HG02610 (cell line): Measurements from ENCODE around the gene MEIKIN.
"Not testable (repeated sequence)": the region's sequence is repeated elsewhere in the genome, so short reads cannot be mapped to it uniquely, and the experiment has no call there.

Experiments used
- ATAC-seq: cut with Tn5 transposase; IDR thresholded peaks from one replicate; pipeline ENCODE4 v1.9.1; 2021; ENCODE audit warnings: mild to moderate bottlenecking, moderate library complexity; ENCODE audit not compliant: unreplicated experiment

Gene MEIKIN

DNA sequence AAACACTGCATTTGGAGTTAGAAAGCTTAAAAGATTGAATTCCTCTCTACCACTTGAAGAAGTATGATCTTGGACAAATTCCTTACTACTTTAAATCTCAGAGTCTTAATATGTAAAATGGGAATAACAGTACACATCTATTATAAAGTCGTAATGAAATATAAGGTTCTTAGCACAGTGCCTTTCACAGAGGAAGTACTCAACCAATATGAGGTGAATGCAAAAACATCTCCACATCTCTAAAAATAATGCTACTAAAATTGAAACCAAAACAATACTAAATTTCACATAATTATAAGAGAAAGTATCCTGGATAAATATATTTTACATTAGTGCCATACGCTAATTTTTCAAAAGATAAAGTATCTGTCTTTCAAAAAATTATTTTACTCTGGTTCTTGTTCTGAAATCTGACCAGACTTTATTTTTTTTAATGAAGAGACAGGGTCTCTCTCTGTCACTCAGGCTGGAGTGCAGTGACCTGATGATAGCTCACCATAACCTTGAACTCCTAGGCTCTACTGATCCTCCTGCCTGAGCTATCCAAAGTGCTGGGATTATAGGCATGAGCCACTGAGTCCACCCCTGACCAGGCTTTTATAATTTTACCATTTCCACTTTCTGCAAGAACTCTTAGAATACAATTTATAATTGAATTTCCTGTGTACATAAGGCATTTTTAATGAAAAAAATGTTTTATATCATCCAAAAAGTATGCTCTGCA is 127.3 kb downstream of the MEIKIN start:
- ATAC-seq, result no peak

DNA sequence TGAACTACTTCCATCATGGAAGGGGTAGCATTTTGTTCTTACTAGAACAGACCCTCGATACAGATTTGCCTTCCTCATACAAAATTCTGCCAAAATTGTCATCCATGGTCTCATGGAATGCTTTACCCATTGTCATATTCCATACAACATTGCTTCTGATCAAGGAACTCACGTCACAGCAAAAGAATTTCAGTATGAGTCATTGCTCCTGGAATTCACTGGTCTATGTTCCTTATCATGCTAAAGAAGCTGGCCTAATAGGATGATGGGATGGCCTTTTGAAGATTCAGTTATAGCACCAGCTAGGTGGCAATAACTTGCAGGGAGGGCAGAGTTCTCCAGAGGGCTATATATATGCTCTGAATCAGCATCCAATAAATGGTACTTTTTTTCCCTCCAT is 130.5 kb downstream of the MEIKIN start:
- no peak for ATAC-seq

DNA sequence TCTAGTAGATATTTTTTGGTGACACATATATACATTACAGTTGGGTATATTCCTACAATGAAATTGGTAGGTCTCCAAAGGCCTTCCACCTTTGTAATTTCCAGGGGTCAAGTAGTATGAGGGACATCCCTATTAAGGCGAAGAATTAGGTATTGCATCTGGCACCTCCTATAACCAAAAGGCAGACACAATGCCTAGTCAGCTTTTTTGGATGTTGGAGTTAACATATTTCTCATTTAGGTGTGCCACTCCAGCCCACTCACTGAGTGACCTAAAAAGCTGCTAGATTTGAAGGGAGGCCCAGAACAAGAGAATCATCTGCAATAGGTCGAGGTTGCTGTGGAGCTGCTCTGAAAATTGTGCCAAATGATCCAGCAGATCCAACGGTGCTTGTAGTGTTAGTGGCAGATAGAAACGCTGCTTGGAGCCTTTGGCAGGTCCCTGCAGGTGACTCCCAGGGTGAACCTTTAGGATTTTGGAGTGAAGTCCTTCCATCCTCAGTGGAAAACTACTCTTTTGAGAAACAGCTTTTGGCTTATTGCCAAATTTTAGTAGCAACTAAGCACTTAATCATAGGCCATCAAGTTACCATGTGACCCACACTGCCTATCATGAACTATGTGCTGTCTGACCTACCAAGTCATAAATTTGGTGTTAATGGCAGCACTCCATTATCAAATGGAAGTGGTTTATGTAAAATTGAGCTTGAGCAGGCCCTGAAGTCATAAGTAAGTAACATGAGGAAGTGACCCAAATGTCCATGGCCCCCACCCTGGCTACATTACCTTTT is 132.9 kb downstream of the MEIKIN start:
- no peak for ATAC-seq

DNA sequence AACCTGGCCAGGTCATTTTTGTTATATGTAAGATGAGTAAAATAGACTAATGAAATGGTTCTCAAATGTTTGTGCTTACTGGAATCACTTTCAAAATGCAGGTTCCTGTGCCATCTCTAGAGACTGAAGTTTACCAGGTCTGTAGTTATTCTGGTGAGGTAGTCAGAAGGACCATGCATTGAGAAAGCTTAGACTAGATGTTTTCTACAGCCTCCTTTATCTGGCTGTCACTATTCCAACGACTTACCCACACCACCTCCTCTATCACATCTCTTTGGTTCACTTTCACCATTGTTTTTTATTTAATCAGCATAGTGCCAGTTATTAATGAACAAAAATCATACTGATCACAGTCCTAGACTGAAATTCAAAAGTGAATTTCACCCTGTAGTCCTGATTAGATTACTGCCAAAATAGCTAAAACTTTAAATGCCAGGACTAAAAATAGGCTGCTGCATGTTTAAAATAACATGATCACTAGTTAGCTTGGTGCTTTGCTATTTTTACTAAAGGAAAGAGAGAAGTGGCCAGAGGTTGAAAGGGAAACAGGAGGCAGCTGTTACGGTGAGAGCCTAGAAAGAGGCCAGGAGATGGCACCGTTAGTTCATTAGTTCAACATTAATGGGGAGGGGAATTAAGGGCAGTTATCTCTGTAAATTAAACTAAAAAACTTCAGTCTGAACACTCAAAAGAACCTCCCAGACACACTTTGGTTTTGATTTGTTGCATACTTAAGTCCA is 134.8 kb downstream of the MEIKIN start:
- peak; percentile 49 for ATAC-seq

DNA sequence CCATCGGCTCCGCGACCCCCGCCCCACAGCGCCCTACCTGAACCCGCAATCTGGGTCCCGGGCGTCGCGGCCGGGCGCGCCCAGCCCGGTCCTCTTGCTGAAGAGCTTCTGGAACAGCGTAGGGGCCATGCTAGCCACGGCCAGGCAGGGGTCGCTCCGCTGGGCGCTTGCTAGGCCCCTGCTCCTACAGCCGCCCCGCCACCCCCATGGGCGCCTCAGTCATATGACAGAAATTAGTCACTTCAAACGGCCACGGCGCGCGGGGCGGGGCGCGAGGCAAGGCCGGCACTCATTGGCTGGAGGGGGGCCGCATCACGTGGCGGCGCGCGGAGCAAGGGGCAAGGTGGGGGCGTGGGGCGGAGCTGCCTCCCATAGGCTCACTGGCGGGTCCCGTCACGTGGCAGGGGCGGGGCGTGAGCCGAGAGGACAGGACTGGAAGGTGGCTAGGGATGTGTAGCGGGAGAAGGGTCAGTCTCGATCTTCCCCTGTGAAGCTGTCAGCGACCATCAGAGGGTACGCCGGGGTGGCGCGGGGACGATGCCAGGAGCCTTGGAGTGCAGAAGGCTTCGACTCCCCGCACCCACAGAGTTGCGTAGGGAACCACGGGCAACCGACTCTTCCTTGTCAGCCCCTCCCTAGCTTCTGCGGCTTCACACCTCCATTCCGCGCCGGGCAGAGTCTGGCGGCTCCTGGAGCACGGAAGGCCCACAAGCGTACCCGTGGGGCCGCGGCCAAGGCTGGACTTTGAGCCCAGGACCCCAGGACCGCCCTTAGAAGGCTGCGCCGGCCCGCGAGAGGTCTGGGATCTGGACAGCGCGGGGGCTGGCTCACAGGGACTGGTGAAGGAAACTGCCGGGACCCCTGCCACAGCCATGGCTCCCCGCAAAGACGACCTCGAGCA is 148.4 kb downstream of the MEIKIN start, which contains the start of gene FNIP1:
Gene FNIP1, minus strand, starts transcription at position 225 of the 901 bp plus-strand sequence. Its CDS starts 96 bp downstream, at position 129.
- ATAC-seq, result peak; percentile 95

DNA sequence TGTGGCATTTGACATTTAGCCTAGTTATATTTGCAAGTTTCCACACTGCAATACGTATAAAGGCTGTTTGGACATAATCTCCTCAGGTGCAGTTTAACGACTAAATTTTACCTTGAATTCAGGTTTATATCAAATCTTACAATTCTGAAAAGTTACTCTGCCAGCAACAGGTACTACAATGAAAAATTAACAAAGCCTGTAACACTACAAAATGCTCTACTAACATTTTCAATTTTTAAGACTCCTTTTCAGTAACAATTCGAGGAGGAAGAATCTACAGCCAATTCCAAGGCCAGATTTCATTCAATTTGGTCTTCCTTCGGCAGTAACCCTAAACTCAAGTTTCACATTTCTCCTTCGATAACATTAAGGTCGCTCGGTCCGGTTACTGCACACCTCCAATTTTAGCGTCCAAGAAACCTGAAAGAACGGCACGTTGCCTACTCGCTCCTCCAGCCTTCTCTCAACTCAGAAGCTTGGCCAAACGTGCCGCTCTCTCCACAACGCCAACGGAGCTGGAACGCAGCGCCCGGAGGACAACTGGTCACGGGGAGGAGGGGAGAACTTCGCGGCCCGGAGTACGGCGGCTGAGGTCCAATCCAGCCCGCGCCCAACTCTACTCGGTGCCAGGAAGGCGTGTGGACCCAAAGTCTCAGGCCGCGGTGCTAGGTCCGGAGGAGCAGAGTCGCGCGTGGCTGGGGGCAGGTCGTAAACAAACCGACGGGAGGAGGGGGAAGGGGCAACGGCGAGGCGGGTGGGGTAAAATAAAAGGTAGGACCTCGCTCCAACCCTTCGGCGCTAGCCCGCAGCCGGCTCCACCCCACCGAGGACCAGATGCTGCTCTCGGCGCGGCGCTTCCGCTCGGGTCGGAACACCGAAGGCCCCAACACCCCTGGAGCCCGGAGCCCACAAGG is 149.3 kb downstream of the MEIKIN start:
- peak; percentile 13 for ATAC-seq

DNA sequence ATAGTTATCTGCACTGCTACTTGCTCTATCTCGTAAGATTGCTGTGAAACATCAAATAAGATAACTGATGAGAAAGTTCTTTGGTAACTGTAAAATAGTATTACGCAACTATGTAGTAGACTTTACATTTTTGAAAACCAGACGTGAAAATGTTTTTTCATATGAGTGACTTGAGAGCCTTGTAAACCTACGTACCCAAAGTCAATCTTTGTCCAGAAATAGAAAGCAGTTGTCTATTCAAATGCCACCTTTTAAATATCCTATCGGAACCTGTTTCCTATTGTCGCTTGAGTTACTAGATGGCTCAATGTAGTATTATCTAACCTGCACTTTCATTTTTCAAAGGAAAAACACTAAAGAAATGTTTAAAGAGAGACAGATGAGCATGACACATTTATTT is 150.2 kb downstream of the MEIKIN start:
- no peak for ATAC-seq

DNA sequence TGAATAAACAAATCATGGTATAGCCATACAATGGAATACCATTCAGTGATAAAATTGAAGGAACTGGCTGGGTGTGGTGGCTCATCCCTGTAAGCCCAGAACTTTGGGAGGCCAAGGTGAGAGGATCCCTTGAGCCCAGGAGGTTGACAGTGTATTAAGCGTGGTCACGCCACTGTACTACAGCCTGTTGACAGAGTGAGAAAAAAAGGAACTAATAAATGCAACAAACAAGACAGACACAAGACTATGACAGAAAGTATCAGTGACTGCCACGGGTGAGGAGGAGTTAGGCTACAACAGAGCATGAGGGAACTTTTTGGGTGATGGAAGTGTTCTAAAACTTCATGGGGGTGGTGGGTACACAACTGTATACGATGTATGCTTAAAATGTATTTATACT is 150.9 kb downstream of the MEIKIN start:
- no peak for ATAC-seq

DNA sequence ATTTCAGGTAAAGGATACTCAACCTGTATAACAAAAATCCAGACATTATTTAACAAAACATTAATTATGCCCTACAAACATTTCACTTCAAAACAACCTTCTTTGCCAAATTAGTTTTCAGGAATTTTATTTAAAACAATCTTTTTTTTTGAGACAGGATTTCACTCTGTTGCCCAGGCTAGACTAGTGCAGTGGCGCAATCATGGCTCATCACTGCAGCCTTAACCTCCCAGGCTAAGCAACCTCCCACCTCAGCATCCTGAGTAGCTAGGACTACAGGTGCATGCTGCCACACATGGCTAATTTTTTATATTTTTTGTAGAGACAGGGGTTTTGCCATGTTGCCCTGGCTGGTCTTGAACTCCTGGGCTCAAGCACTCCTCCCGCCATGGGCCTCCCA is 152.6 kb downstream of the MEIKIN start:
- ATAC-seq, result no peak

DNA sequence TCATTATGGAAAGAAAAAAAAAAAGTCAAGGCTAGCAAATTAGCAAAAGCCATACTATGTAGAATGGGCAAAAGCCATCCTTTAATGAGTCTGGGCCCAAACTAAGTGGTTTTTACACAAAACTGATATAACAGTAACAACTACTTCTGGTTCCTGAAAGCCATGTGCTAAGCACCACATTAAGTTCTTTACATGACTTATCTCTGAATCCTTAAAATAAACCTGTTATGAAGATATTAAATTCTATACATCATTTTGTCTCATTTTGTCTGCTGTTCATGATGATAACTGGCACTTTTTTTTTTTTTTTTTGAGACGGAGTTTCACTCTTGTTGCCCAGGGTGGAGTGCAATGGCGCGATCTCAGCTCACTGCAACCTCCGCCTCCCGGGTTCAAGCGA is 153.6 kb downstream of the MEIKIN start:
- ATAC-seq, result no peak

DNA sequence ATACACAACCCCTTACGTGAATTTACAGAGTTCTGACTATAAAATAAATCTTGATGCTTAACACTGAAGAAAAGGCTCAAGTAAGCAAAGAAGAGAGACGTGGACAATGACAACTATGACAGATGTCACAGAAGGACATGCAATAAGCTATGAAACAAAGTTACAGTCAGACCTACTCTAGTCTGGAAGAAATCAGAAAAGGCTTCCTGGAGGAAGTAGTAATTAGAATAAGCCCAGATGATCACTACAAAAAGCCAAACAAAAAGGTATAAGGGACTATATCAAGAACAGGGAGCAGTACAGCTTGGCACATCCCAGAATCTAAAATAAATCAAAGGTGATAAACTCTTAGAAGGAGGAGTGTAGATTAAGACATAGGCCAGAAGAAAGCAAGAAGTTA is 154.9 kb downstream of the MEIKIN start:
- ATAC-seq, result no peak

DNA sequence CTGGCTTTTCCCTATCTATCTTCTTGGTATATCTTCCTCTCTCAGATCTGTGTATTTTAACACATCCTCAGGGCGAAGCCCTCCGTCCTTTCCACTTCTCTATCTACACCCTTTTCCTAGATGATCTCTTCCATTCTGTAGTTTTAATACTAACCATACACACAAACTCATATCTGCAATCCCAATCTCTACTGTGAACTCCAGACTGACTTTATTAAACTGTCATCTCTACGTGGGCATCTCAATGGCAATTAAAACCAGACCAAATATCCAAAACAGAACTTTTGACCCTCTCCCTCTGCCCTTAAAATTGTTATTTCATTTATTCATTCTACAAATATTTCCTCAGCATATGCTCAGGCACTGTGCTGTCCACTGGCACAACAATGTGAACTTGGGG is 155.7 kb downstream of the MEIKIN start:
- no peak for ATAC-seq

DNA sequence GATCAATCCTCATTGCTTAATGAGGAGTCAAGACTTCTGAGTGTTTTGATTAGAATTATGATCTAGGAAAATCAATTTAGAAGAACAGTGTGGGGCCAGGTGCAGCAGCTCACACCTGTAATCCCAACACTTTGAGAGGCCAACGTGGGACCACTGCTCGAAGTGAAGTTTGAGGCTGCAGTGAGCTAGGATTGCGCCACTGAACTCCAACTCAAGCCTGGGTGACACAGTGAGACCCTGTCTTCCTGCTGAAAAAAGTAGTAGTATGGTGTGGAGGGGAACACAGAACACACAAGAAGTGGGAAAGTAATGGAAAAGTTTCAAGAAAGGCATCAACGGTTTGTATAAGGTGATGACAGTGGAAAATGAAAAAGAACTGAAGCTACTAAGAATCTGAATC is 157.7 kb downstream of the MEIKIN start:
- ATAC-seq, result no peak

DNA sequence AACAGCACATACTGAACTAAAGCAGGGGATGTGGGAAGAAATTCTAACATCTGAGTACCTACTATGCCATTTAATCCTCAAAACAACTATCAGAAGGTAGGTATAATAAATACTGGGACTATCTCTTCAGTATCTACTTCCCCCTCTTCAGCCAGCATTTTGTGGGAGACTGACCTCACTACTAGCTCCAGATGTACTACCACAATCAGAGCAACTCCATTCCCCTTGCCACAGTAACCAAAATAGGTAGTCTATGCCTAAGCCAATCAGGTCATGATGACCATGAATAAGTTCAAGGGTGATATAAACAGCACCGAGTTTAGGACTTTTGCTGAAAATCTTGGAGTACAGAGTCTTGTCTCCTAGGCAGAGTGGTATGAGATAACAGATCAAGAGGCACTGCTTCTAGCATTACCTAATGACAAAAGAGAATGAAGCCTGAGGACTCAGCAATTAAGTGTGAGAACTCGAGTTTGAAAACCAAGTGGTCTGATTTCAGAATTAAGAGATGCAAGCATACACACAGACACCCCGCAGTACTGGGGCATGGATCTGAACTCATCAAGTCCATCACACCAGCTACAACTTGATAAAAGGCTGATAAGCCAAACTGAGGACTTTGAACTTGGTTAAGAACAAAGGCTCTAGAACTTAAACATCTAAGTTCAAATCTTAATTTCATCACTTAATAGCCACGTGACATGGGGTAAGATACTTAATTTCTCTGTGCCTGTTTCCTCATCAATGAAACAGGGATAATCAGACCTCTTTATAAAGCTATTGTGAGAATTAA is 158.4 kb downstream of the MEIKIN start:
- ATAC-seq, result no peak

DNA sequence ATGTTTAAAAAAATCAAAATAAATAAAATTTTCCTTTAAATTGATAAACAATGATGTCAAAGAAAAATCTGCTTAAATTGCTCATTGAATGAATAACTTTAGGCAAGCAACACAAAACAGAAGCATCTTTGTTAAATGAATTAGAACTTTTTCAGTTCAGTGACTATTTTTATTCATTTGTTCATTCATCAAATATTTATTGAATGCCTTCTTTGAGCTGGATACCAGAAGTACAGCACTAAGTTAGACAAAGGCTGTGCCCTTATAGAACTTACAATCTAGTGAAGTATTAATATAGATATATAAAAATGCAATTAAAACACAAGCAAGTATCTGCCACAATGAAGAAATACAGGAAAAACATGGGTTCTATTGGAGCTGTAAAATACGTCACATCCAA is 159.4 kb downstream of the MEIKIN start:
- no peak for ATAC-seq

DNA sequence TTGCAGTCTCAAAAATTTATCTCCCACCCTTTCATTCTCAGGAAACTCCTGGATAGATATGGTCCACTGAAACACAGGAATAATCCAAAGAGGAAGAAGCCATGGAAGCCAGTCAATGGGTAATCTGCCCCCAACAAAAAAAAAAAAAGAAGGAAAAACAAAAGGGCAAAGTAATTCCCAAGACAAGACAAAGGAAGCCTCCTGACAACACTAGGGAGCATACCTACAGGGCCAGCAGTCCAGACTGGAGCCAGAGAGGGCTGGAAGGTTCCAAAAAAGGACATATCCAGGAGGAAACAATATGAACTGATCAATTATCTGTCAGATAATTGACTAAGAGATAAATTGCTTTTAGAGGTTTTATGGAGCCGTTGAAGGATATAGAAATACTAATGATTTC is 161.6 kb downstream of the MEIKIN start:
- no peak for ATAC-seq

DNA sequence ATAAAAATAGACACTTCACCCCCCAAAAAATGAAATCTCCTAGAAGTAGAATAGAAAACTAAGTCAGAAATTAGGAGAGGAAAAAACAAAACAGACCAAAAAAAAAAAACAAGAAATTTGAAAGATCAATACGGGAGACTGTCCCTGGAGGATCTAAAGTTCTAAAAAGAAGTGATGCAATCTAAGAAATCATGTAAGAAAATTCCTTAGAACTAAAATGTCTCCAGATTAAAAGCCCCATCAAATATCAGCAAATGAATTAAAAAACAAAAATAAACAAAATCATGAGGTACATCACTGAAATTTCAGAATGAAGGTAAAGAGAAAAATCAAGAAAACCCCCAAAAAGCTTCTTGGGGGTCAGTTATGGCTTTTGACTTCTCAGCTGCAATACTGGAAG is 162.1 kb downstream of the MEIKIN start:
- no peak for ATAC-seq

DNA sequence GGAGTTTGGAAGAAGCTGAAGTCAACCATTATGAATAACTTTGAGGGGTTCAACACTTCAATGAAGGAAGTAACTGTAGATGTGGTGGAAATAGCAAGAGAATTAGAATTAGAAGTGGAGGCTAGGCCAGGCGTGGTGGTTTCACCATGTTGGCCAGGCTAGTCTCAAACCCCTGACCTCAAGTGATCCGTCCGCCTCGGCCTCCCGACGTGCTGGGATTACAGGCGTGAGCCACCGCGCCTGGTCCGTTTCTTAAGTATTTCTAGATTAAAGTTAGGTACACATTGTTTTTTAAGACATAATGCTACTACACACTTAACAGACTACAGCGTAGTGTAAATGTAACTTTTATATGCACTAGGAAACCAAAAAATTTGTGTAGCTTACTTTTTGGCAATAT is 162.7 kb downstream of the MEIKIN start:
- ATAC-seq, result no peak

DNA sequence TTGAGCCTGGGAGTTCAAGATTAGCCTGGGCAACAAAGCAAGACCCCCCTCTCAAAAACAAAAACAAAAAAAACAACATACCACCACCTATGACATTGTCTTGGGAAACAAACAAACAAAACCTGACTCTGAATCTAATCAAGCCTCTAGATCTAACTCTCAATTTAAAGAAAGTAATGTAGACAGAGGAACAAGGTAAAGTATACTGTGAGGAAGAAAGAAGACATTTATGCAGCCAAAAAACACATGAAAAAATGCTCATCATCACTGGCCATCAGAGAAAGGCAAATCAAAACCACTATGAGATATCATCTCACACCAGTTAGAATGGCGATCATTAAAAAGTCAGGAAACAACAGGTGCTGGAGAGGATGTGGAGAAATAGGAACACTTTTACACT is 167.3 kb downstream of the MEIKIN start:
- ATAC-seq, result not testable (repeated sequence)
